Measurements from ENCODE around the gene ABCA4. TPM values are rescaled to one million over a fixed set of nuclear protein-coding genes. Genes with fewer than 3 reads are reported as not detected.
"Not testable (repeated sequence)": the region's sequence is repeated elsewhere in the genome, so short reads cannot be mapped to it uniquely, and the experiment has no call there.

The ABCA4 gene
- polyA plus RNA-seq (ENCODE audit: insufficient read depth in 1 of 5, insufficient read length in 5 of 5, low replicate concordance in 1 of 5) = 1 to 10 TPM in 2 of 5 donors, under 1 TPM in 3; 0.73 to 1.9 (median 0.81) TPM
- long read RNA-seq, donor 1 = 0 reads
- long read RNA-seq, donor 2 = 0 reads
- long read RNA-seq, donor 3 = 0 reads
- long read RNA-seq, donor 4 = 0 reads
- long read RNA-seq, donor 5 = 0 reads
- long read RNA-seq, donor 6 = 0 reads
- long read RNA-seq, donor 7 = 0 reads
- long read RNA-seq, donor 8 = 0 reads

DNA sequence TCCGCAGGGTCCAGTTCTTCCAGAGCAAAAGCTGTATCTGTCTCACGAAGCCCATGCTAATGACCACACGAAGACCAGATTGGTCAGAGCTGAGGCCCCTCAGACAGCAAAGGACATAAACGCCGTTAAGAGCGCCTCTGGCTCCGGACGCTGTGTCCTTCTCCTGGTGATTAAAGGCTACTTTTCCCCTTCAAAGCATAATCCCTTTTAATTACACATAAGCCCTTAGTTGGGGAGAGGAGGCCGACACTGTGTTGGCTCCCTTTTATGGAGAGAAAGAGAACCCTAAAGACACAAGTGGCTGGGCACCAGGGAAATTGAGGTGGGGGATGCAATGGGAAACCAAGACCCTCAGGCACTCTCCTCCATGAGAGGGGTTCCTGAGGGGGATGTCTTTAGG lies at the start of gene ABCA4:
Gene ABCA4 (minus strand): TSS at position 158 of the 400 bp plus-strand sequence. CDS start 103 bp downstream, at position 55.
- DNase-seq = no peak

DNA sequence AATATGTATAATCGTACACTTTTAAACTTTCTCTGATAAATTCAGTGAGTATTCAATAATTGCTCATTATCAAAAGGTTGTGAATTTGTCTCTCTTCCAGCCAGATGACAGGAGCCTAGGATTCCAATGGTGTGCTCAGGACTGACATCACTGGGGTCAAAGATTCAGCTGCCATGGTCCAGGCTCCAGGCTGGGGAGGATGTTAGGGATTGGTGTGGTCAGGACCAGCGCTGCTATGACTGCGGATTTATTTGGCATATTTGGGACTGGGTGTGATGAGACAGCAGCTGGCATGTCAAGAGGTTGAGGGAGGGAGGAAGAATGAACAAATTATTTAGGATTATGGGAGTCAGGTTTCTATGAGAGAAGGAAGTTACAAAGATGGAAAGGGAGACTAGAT lies 48.2 kb upstream of the ABCA4 start:
- no peak for DNase-seq

DNA sequence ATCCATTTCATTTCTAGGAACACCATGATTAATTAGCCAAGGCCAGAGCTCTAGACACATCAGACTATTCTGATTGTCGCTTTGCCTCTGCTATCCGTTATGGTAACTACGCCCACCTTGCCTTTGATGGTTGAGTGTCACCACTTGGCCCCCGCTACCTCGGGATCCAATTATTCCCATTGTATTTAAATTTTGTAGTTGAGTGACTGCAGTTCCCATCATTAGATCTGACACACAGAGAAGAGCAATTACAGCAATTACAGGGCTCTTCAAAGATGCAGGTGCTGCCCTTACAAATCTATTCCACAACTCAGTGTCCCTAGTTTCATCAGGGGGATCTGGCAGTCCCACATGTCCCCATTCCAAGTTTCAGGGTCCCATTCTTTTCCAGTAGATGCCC lies 44.9 kb upstream of the ABCA4 start:
- no peak for DNase-seq

DNA sequence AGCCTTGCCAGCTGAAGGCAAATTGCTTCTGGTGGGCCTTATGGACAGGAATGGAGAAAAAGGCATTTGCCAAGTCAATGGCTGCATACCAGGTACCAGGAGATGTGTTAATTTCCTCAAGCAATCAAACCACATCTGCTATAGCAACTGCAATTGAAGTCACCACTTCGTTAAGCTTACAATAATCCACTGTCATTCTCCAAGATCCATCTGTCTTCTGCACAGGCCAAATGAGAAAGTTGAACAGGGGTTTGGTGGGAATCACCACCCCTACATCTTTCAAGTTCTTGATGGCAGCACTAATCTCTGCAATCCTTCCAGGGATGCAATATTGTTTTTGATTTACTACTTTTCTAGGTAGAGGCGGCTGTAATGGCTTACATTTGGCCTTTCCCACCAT lies 43.9 kb upstream of the ABCA4 start:
- DNase-seq = not testable (repeated sequence)

DNA sequence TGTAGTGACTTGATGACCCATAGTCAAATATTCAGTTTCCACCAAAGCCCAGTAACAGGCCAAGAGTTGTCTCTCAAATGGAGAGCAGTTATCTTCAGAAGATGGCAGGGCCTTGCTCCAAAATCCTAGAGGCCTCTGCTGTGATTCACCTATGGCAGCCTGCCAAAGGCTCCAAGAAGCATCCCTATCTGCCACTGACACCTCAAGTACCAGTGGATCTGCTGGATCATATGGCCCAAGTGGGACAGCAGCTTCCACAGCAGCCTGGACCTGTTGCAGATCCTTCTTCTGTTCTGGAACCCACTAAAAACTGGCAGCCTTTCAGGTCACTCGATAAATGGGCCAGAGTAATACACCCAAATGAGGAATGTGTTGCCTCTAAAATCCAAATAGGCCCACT lies 43.2 kb upstream of the ABCA4 start:
- DNase-seq = not testable (repeated sequence)

GRCh38 chr1:94163249-94163648 lies 42.3 kb upstream of the ABCA4 start:
- not testable (repeated sequence) for DNase-seq

DNA sequence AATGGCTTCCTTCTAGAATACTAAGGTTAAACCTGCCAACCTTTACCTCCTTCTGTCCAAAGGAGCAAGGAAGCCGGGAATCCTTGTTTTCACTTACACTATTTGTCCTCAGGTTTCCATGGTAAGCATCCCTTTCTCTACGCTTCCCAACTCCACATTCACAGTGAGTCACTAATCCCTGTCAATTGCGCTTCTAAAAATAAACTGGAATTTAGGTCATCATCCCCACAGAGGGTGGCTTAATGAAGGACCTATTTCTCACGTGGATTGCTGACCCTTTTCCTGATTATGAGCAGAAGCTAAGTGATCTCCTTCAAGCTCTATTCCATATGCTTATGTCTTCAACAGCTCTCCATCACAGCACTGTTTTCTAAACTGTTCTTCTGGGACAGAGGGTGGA lies 39.9 kb upstream of the ABCA4 start:
- DNase-seq = no peak

GRCh38 chr1:94156096-94156625 lies 35.2 kb upstream of the ABCA4 start:
- no peak for DNase-seq

DNA sequence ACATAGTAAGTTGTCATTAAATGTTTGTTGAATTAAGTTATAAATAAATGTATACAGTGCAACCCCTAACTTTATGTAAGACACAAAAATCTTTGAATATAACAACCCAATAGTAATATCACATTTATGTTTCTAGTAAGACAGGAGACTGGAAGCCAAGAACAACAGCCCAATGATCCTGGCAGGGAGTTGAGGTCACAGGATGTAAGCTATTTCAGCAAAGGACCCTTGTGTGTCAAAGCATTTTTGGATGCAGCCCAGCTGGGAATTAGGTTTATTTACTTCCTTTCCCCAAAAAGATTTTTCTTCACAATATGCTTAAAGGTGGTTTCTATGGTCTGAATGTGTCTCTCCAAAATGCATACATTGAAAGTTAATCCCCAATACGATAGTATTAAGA lies 34.0 kb upstream of the ABCA4 start:
- DNase-seq = no peak

- no peak for DNase-seq
Measured at GRCh38 chr1:94153133-94153532, 32.2 kb upstream of the ABCA4 start.

DNA sequence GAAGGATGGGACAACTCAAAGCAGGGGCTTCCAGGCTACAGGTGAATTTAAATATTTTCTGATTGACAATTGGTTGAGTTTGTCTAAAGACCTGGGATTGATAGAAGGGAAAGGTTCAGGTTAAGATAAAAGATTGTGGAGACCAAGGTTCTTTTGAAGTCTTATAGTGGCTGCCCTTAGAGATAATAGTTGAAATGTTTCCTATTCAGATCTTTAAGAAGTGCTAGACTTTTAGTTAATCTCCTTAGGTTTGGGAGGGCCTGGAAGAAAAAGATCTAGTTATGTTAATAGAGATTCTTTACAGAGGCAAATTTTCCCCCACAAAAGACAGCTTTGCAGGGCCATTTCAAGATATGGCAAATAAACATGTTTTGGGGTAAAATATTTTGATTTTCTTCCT lies 28.2 kb upstream of the ABCA4 start:
- not testable (repeated sequence) for DNase-seq

DNA sequence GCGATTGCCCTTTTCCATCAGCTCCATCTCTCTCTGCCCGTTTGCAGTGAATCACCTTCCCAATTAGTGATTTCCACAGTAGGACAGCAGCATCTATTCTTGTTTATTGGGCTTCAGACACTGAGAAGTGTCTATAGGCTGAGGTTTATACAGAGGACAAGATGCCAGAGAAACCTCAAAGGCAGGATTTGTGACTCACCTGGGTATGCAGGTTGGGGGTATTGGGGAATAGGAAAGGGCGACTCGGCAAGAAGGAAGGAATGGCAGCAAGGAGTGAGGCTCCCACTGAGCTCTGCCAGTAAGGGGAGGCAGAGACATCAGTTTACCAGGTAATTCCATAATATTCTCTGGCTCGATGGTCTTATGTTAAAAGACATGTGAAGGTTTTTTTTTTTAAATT lies 25.3 kb upstream of the ABCA4 start:
- no peak for DNase-seq

DNA sequence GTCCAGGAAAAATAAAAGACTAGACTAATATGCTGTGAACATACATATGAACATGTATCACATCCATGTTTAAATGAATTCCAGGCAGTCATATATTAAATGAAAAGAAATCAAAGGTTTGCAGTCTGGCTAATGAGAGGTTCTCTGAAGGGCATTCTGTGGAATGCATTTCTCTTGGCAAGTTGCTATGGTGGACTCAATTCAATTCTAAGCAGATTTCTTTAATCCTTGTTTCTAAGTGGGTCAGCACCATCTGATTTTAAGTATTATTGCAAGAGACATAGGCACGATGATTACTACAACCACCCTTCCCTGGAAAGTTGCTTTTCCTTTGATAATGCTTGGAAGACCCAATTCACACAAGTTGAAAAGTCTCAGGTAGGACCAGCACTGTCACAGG lies 23.9 kb upstream of the ABCA4 start:
- DNase-seq = peak in 1 of 2 donors; percentile 7

- no peak for DNase-seq
Measured at GRCh38 chr1:94143809-94144176, 22.8 kb upstream of the ABCA4 start.

DNA sequence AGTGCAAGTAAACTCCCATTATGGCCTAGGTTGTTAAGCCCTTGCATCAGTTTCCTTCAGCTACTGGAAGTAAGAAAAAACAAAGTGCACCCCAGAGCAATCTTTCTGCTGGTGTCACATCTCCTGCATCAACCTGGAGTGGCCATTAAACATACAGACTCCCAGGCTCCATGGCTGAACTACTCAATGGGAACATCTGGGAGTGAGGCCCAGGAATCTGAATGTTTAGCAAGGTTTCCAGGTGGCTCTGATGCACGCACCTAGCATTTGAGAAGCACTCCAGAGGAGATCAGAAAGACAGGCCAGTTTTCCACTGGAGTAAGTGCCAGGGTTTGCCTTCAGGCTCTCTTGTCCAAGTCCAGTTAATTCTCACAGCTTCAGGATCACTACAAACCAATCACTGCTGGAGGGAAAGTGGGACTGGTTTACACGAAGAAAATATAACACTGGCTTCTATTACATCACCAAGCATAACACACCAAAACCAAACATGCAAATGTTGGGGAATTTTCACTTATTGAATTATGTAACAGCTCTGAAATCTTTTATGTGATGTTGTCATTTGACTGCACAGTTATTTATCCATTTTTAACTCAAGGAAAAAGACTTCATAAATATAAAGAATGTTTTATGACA lies 22.3 kb upstream of the ABCA4 start:
- DNase-seq = no peak

DNA sequence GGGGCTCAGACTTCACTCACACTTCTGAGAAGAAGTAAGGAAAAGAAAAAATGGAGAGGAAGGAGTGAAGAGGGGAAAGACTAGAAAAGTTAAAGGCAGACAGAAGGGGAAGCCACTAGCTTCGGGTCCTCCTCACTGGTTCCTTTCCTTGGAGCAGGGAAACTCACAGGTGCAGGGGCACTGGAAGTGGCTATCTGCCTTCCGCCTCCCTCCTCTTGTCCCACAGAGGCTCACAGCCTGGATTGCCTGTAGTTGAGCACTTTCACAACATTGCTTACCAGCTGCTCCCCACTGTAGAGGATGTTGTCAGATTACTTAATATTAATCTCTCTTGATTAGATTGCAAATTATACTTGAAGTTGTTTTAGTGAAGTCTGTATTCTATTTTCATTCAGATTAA lies 21.6 kb upstream of the ABCA4 start:
- DNase-seq = no peak

DNA sequence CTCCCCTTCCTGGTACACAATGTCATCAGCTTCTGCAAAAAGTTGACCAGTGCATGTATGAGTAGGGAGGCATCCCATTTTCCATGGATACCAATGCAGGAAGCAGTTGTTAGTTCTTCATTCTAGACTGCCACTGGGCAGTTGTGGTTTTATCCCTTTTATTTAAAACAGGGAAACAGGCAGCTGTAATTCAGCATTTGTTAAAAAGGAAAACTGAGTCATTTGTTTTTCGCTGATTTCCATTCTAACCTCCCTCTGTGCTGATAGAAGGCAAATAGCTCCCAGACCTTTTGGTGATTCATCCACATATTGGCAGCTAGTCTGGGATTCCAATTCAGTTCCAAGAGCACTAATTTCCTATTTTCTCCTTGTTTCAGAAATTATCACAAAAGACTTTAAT lies 21.1 kb upstream of the ABCA4 start:
- DNase-seq = no peak

DNA sequence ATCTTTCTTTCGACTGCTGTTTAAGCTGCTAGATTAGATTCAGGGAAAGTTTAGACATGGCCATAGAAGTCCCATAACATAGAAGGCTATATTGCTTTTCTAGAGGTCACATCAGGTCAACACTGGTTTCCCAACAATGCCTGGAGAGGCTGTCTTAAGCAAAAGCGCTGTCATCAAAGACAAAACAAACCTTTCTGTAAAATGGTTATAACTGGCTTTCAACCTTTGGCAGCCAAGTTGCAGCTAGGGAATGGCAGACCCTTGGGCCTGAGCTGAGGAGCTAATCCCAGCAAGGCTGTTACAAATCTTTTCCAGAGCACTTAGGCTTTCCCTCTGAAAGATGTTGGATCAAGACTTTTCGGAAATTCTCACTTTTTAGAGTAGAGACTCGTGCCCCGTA lies 11.2 kb upstream of the ABCA4 start:
- no peak for DNase-seq

DNA sequence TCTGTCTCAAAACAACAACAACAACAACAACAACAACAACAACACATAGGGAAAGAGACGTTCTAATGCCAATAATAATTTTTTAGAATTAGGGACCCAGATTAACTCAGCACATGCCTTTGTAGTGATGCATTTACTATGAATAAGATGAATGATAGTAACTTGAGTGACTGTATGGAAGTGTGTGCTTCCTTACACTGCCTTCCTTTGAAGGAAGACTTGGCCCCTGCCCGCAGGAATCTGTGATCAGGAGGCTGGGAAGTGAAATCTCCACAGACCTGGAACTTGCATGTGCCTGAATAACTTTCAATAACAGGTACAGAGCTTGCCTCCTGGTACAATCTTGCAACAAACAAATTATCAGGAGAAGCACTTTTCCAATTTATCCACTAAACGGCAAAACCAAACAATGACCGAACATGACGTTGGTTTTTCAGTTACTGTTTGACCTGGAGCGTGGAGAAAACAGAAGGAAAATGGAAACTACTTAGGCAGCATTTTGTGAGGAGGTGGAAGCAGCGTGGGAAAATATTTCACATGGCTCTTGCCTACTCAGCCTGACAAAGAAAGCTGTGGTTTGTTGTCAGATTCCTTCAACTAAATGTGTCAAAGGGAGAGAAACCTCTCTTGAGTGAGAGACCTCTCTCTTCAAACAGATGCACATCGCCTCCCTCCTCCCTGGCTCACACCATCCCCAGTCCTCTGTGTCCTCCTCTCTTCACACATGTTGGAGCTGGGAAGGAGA lies 10.1 kb upstream of the ABCA4 start:
- no peak for DNase-seq

GRCh38 chr1:94126651-94127050 lies 5.7 kb upstream of the ABCA4 start:
- DNase-seq = no peak

DNA sequence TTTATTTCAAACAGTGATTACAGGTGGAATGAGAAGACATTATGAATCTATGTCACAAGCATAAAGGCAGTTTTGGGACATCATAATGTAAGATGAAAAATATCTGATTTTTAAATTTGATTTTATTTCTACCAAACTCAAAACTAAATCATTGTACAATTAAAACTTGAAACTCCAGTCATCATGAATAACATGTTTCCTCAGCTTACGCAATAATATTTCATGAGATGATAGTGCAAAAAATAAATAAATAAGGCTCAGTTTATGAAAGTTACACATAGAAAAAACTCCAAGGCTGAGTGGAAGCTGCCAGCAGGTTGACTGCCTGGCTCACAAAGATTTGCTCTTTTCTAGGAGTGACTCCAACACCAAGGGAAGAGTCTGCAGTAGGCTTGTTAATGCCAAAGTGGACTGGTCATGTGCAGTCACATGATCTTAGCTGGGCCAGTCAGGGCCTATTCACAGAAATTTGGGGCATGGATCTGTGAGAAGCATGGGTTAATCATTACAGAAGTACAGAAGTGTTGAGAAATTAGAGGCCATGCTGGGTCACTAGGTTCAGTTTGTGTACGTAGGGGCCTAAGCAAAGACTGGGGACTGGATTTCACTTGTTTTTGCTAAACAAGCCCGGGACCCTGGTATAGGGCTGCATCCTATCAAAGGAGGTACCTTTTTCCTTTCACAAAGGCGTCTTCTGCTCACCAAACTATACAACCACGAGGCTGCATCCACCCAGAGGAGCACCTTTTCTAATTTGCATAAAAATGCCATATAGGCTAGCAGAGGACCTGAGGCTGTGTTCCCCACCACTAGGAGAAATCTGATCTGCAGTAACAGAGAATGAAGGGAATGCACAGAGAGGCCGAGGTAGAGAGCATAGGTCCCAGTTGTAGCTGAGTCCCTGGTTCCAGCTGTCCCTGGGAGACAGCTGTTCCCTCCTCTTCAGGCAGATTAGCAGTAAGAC lies 4.9 kb upstream of the ABCA4 start:
- DNase-seq = no peak

DNA sequence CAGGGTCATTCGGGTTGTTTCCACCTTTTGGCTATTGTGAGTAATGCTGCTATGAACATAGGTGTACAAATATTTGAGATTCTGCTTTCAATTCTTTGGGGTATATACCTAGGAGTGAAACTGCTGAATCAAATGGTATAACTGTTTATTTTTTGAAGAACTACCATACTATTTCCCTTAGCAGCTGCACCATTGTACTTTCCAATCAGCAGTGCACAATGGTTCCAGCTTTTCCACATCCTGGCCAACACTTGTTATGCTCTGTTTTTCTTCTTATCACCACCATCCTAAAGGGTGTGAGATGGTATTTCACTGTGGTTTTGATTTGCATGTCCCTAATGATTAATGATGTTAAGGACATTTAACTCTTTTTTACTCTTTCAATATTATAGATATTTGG lies 3.6 kb upstream of the ABCA4 start:
- DNase-seq = no peak
